Mesenchymal stem cell (in vitro differentiated cells and primary cell): ENCODE results near the gene CSRP1.
"Not testable (repeated sequence)": the region's sequence is repeated elsewhere in the genome, so short reads cannot be mapped to it uniquely, and the experiment has no call there.

Experiments
- DNase-seq: peaks from one replicate; pipeline ENCODE4 v3.0.0-alpha.2; 2013
- H2AFZ ChIP-seq: one replicate; pipeline ENCODE4 v1.6.1; 2013; ENCODE audit warnings: low read depth, mild to moderate bottlenecking, control low read depth, inconsistent platforms, low read length, moderate library complexity
- H2AK5ac ChIP-seq: 2 replicates; pipeline ENCODE4 v1.6.1; 2013; ENCODE audit warnings: low read length, moderate library complexity, mild to moderate bottlenecking, inconsistent platforms; ENCODE audit not compliant: severe bottlenecking
- H2BK120ac ChIP-seq: one replicate; pipeline ENCODE4 v1.6.1; 2013; ENCODE audit warnings: low read depth, mild to moderate bottlenecking, inconsistent platforms, low read length, moderate library complexity
- H2BK12ac ChIP-seq, 2 experiments: one replicate each; pipeline ENCODE4 v1.6.1; 2013; ENCODE audit warnings: inconsistent platforms in 2 of 2, low read length in 2 of 2, mild to moderate bottlenecking in 2 of 2, moderate library complexity in 2 of 2, control low read depth in 1 of 2
- H2BK15ac ChIP-seq: one replicate; pipeline ENCODE4 v1.6.1; 2013; ENCODE audit warnings: mild to moderate bottlenecking, low read depth, inconsistent platforms; ENCODE audit not compliant: poor library complexity, severe bottlenecking
- H2BK5ac ChIP-seq: 2 replicates; pipeline ENCODE4 v1.6.1; 2013; ENCODE audit warnings: low read depth, mild to moderate bottlenecking, low read length, control low read depth, inconsistent platforms; ENCODE audit not compliant: poor library complexity, severe bottlenecking
- H3K14ac ChIP-seq, 2 experiments: one replicate each; pipeline ENCODE4 v1.6.1; 2013; ENCODE audit warnings: inconsistent platforms in 2 of 2, low read length in 2 of 2, control low read depth in 1 of 2, mild to moderate bottlenecking in 1 of 2, moderate library complexity in 1 of 2
- H3K18ac ChIP-seq, 2 experiments: one replicate each; pipeline ENCODE4 v1.6.1; 2013; ENCODE audit warnings: inconsistent platforms in 2 of 2, low read length in 2 of 2, control low read depth in 1 of 2, low read depth in 1 of 2, mild to moderate bottlenecking in 1 of 2
- H3K23ac ChIP-seq, 2 experiments: one replicate each; pipeline ENCODE4 v1.6.1; 2013; ENCODE audit warnings: inconsistent platforms in 2 of 2, low read length in 2 of 2, mild to moderate bottlenecking in 2 of 2, moderate library complexity in 2 of 2, control low read depth in 1 of 2
- H3K27ac ChIP-seq: 2 replicates; pipeline ENCODE4 v1.5.1; 2013; ENCODE audit warnings: mild to moderate bottlenecking, moderate library complexity, low read length, control low read depth, inconsistent platforms; ENCODE audit not compliant: poor library complexity, severe bottlenecking
- H3K27me3 ChIP-seq, 2 experiments: 2 replicates each; pipeline versions ENCODE4 v1.6.1 to v1.7.0; 2013; ENCODE audit warnings: low read length in 2 of 2, mild to moderate bottlenecking in 2 of 2, moderate library complexity in 2 of 2, control low read depth in 1 of 2, inconsistent platforms in 1 of 2; ENCODE audit not compliant: control insufficient read depth in 1 of 2, insufficient read depth in 1 of 2
- H3K36me3 ChIP-seq, 2 experiments: 2 replicates each; pipeline versions ENCODE4 v1.6.1 to v1.7.0; 2013; ENCODE audit warnings: low read length in 2 of 2, control low read depth in 1 of 2, inconsistent platforms in 1 of 2, low read depth in 1 of 2, mild to moderate bottlenecking in 1 of 2; ENCODE audit not compliant: insufficient read depth in 2 of 2, control insufficient read depth in 1 of 2
- H3K4ac ChIP-seq, 2 experiments: one replicate each; pipeline ENCODE4 v1.6.1; 2013; ENCODE audit warnings: inconsistent platforms in 2 of 2, low read length in 2 of 2, mild to moderate bottlenecking in 2 of 2, moderate library complexity in 2 of 2, control low read depth in 1 of 2, low read depth in 1 of 2
- H3K4me1 ChIP-seq: 2 replicates; pipeline ENCODE4 v1.6.1; 2013; ENCODE audit warnings: low read depth, low read length, control low read depth; ENCODE audit not compliant: control insufficient read depth, insufficient read depth
- H3K4me2 ChIP-seq: 2 replicates; pipeline ENCODE4 v1.6.1; 2013; ENCODE audit warnings: low read length, mild to moderate bottlenecking, inconsistent platforms; ENCODE audit not compliant: poor library complexity, severe bottlenecking
- H3K4me3 ChIP-seq, 2 experiments: 2 replicates each; pipeline versions ENCODE4 v1.5.1 to v1.7.0; 2013; ENCODE audit warnings: low read length in 2 of 2, mild to moderate bottlenecking in 2 of 2, control low read depth in 1 of 2, low read depth in 1 of 2; ENCODE audit not compliant: insufficient read depth in 1 of 2
- H3K79me1 ChIP-seq: replicated peaks from 2 replicates; pipeline ENCODE4 v1.6.1; 2013; ENCODE audit warnings: mild to moderate bottlenecking, control low read depth, low read length, inconsistent platforms; ENCODE audit not compliant: poor library complexity, severe bottlenecking
- H3K9ac ChIP-seq: 2 replicates; pipeline ENCODE4 v1.7.0; 2013; ENCODE audit warnings: mild to moderate bottlenecking, low read length, moderate library complexity
- H3K9me3 ChIP-seq: 2 replicates; pipeline ENCODE4 v1.7.0; 2013; ENCODE audit warnings: mild to moderate bottlenecking, low read length; ENCODE audit not compliant: control insufficient read depth
- H4K8ac ChIP-seq: one replicate; pipeline ENCODE4 v1.6.1; 2013; ENCODE audit warnings: inconsistent platforms, mild to moderate bottlenecking, low read length, moderate library complexity
- H4K91ac ChIP-seq: one replicate; pipeline ENCODE4 v1.6.1; 2013; ENCODE audit warnings: mild to moderate bottlenecking, low read length, inconsistent platforms
- WGBS: methylation state at CpG from one replicate; pipeline ENCODE4 v1.1.7; 2013; ENCODE audit warnings: mixed read lengths; 5-methylcytosine and 5-hydroxymethylcytosine counted together

CSRP1 gene

GRCh38 chr1:201551096-201551495 lies 44.2 kb upstream of the CSRP1 start:
- peaks cover 16% of the 10 kb centered on the region for H3K79me1 ChIP-seq
- DNase-seq = no peak
- no peak overlapping the region for H3K23ac ChIP-seq
- no peak overlapping the region for H4K91ac ChIP-seq
- H2BK120ac ChIP-seq = no peak overlapping the region
- 94% methylated on average over 3 of the region's 3 CpGs for WGBS
- H3K27me3 ChIP-seq = no peaks in the 10 kb centered on the region
- peak overlapping the region in 1 of 2 experiments; percentile 18 for H3K18ac ChIP-seq
- H3K4me2 ChIP-seq = no peak overlapping the region
- H2AFZ ChIP-seq = no peak overlapping the region
- peaks cover 0 to 6% of the 10 kb centered on the region in 2 experiments for H3K36me3 ChIP-seq
- peak overlapping the region; percentile 49 for H2AK5ac ChIP-seq
- H3K14ac ChIP-seq = no peak overlapping the region
- H3K4me3 ChIP-seq = no peak overlapping the region
- no peak overlapping the region for H2BK5ac ChIP-seq
- H3K27ac ChIP-seq = peak overlapping the region; percentile 92
- H2BK12ac ChIP-seq = no peak overlapping the region
- H2BK15ac ChIP-seq = no peak overlapping the region
- no peak overlapping the region for H3K9ac ChIP-seq
- no peak overlapping the region for H4K8ac ChIP-seq
- H3K4ac ChIP-seq = no peak overlapping the region
- H3K9me3 ChIP-seq = no peaks in the 10 kb centered on the region
- peaks cover 17% of the 10 kb centered on the region for H3K4me1 ChIP-seq

- not testable (repeated sequence) for H3K4me3 ChIP-seq, H3K27me3 ChIP-seq, H4K91ac ChIP-seq, H2BK15ac ChIP-seq, H3K23ac ChIP-seq, H4K8ac ChIP-seq, H2BK12ac ChIP-seq, H3K9me3 ChIP-seq, DNase-seq, H3K27ac ChIP-seq, H2BK5ac ChIP-seq, H3K18ac ChIP-seq, H2AFZ ChIP-seq, H2BK120ac ChIP-seq, H3K14ac ChIP-seq, H3K4me2 ChIP-seq, H3K4ac ChIP-seq, H3K36me3 ChIP-seq, H3K9ac ChIP-seq
- 100% methylated on average over 1 of the region's 5 CpGs for WGBS
- Histone ChIP-seq H3K79me1 (peaks cover 10% of the 10 kb centered on the region), H2AK5ac (peak overlapping the region; percentile 10), H3K4me1 (peaks cover 19% of the 10 kb centered on the region)
These were observed 42.6 kb upstream of the CSRP1 start for GRCh38 chr1:201549522-201549921.

DNA sequence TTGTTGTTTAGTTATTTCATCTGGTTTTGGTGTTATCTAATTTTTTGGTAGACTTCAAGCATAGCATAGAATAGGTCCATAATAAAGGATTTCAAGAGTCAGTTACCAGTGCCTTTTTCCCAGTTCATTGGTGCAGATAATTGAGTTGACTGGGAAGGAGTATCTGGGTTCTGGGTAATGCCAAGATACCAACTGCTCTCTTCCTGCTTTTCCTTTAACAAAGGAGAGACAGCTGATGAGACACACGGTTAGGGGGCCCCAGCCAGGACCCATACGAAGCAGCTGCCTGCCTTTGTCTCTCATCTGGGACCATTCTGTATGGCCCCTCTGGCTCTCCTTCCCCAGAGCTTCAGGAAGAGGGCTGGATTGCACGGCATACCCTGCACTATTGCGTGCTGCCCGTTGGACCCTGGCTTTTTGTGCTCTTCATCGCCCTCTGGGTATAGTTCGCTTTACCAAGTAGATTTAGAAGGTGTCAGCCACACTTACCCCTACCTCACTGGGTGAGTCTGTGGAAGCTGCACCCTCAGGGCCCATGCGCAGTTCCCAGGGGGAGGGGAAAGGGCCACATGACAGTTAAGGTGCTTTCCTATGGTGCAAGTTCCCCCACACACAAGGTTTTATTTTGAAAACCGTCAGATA lies 39.0 kb upstream of the CSRP1 start:
- no peak overlapping the region for H3K27ac ChIP-seq
- peak overlapping the region; percentile 26 for H2BK15ac ChIP-seq
- H4K91ac ChIP-seq = peak overlapping the region; percentile 59
- peak overlapping the region in 1 of 2 experiments; percentile 57 for H3K4ac ChIP-seq
- WGBS = 54% methylated on average over 8 of the region's 9 CpGs
- H3K9me3 ChIP-seq = no peaks in the 10 kb centered on the region
- H3K18ac ChIP-seq = peak overlapping the region in 1 of 2 experiments; percentile 28
- no peak overlapping the region for H2BK5ac ChIP-seq
- H3K9ac ChIP-seq = no peak overlapping the region
- no peaks in the 10 kb centered on the region for H3K27me3 ChIP-seq
- peaks cover 9% of the 10 kb centered on the region for H3K79me1 ChIP-seq
- H2BK12ac ChIP-seq = peak overlapping the region in 1 of 2 experiments; percentile 15
- H2BK120ac ChIP-seq = no peak overlapping the region
- H3K4me2 ChIP-seq = no peak overlapping the region
- H3K4me1 ChIP-seq = peaks cover 12% of the 10 kb centered on the region
- H2AK5ac ChIP-seq = peak overlapping the region; percentile 70
- H3K14ac ChIP-seq = no peak overlapping the region
- peaks cover 0 to 4% of the 10 kb centered on the region in 2 experiments for H3K36me3 ChIP-seq
- H3K4me3 ChIP-seq = no peak overlapping the region
- H2AFZ ChIP-seq = no peak overlapping the region
- no peak overlapping the region for H3K23ac ChIP-seq
- DNase-seq = no peak
- no peak overlapping the region for H4K8ac ChIP-seq

- Histone ChIP-seq H3K4me2 (no peak overlapping the region), H3K18ac (no peak overlapping the region), H2BK12ac (no peak overlapping the region), H2BK15ac (no peak overlapping the region), H3K27me3 (no peaks in the 10 kb centered on the region), H4K8ac (no peak overlapping the region), H3K9me3 (no peaks in the 10 kb centered on the region), H3K9ac (no peak overlapping the region), H3K23ac (no peak overlapping the region), H2AFZ (no peak overlapping the region), H2BK120ac (no peak overlapping the region), H3K36me3 (no peaks in the 10 kb centered on the region), H3K14ac (no peak overlapping the region), H3K4me3 (no peak overlapping the region), H3K4me1 (peaks cover 12% of the 10 kb centered on the region), H3K79me1 (peaks cover 6% of the 10 kb centered on the region), H3K4ac (no peak overlapping the region), H2BK5ac (no peak overlapping the region), H2AK5ac (no peak overlapping the region), H3K27ac (no peak overlapping the region), H4K91ac (no peak overlapping the region)
- WGBS = 97% methylated on average over 3 of the region's 3 CpGs
- no peak for DNase-seq
These were observed 37.8 kb upstream of the CSRP1 start for GRCh38 chr1:201544710-201545109.
